GM12878 (cell line): ENCODE measurements around the gene TAF13. TPM values are rescaled to one million over a fixed set of nuclear protein-coding genes. Genes with fewer than 3 reads are reported as not detected.

Experiments used
- ASH2L ChIP-seq: fragments of 300-600, 200-600 bp; sonication (generic); IDR thresholded peaks from 2 replicates; pipeline ENCODE4 v1.6.1; 2017; ENCODE audit warnings: low read depth, mild to moderate bottlenecking, borderline replicate concordance
- ATF7 ChIP-seq: fragments of 450-650 bp; IDR thresholded peaks from 2 replicates; pipeline ENCODE4 v1.6.1; 2016; ENCODE audit warnings: low read depth, mild to moderate bottlenecking
- CBX3 ChIP-seq: fragments of 200-600 bp; sonication (generic); IDR thresholded peaks from 2 replicates; pipeline ENCODE4 v1.6.1; 2016; ENCODE audit warnings: low read depth, borderline replicate concordance
- FOS ChIP-seq: IDR thresholded peaks from 3 replicates; pipeline ENCODE4 v1.6.1; 2011; ENCODE audit warnings: borderline replicate concordance; ENCODE audit not compliant: insufficient read length; ENCODE audit errors: extremely low read depth
- HDGF ChIP-seq: fragments of 450-650 bp; IDR thresholded peaks from 2 replicates; pipeline ENCODE4 v1.6.1; 2016; ENCODE audit warnings: antibody characterized with exemption
- MAX ChIP-seq: IDR thresholded peaks from 2 replicates; pipeline ENCODE4 v1.6.1; 2012; ENCODE audit warnings: low read depth, low read length, improper control_type of control experiment
- MEF2A ChIP-seq: IDR thresholded peaks from 2 replicates; pipeline ENCODE4 v1.6.1; 2011; ENCODE audit warnings: low read depth, mild to moderate bottlenecking, low read length, moderate library complexity; ENCODE audit not compliant: insufficient read depth
- MEF2B ChIP-seq: fragments of 450-650 bp; IDR thresholded peaks from 2 replicates; pipeline ENCODE4 v1.6.1; 2018; ENCODE audit warnings: mild to moderate bottlenecking, moderate library complexity; ENCODE audit not compliant: partially characterized antibody, poor library complexity, severe bottlenecking
- MTA2 ChIP-seq: fragments of 450-650 bp; IDR thresholded peaks from 2 replicates; pipeline ENCODE4 v1.6.1; 2016; ENCODE audit warnings: low read depth, mild to moderate bottlenecking, moderate library complexity
- MYB ChIP-seq: fragments of 150-350 bp; IDR thresholded peaks from 2 replicates; pipeline ENCODE4 v1.6.1; 2014; ENCODE audit warnings: mild to moderate bottlenecking, low read depth, low read length, borderline replicate concordance
- NFYA ChIP-seq: IDR thresholded peaks from 2 replicates; pipeline ENCODE4 v1.6.1; 2011; ENCODE audit warnings: low read depth, mild to moderate bottlenecking, low read length, improper control_type of control experiment, borderline replicate concordance
- NKRF ChIP-seq: fragments of 450-650 bp; conservative IDR thresholded peaks from 2 replicates; pipeline ENCODE4 v1.6.1; 2017; ENCODE audit warnings: mild to moderate bottlenecking, moderate library complexity
- NR2C2 ChIP-seq: IDR thresholded peaks from 2 replicates; pipeline ENCODE4 v1.6.1; 2011; ENCODE audit warnings: borderline replicate concordance, low read depth; ENCODE audit not compliant: control insufficient read depth, insufficient read length
- PAX5 ChIP-seq: IDR thresholded peaks from 2 replicates; pipeline ENCODE4 v1.6.1; 2011; ENCODE audit warnings: low read depth, low read length, borderline replicate concordance
- RBBP5 ChIP-seq: fragments of 200-600 bp; sonication (generic); conservative IDR thresholded peaks from 2 replicates; pipeline ENCODE4 v1.6.1; 2016
- RUNX3 ChIP-seq: IDR thresholded peaks from 2 replicates; pipeline ENCODE4 v1.6.1; 2012; ENCODE audit warnings: low read length, inconsistent platforms
- SIN3A ChIP-seq: IDR thresholded peaks from 2 replicates; pipeline ENCODE4 v1.6.1; 2012; ENCODE audit warnings: low read depth, low read length, improper control_type of control experiment
- SIX5 ChIP-seq: IDR thresholded peaks from 2 replicates; pipeline ENCODE4 v1.6.1; 2011; ENCODE audit warnings: mild to moderate bottlenecking, low read depth, low read length, moderate library complexity; ENCODE audit not compliant: severe bottlenecking
- SMAD1 ChIP-seq: fragments of 450-650 bp; IDR thresholded peaks from 2 replicates; pipeline ENCODE4 v1.6.1; 2018; ENCODE audit warnings: mild to moderate bottlenecking, low read depth; ENCODE audit not compliant: partially characterized antibody
- SREBF1 ChIP-seq: IDR thresholded peaks from 2 replicates; pipeline ENCODE4 v1.6.1; 2012; ENCODE audit warnings: mild to moderate bottlenecking, low read length
- SUZ12 ChIP-seq: fragments of 200-600 bp; sonication (generic); IDR thresholded peaks from one replicate; pipeline ENCODE4 v1.6.1; 2018; ENCODE audit warnings: antibody characterized with exemption, mild to moderate bottlenecking; ENCODE audit not compliant: unreplicated experiment
- TBL1XR1 ChIP-seq: IDR thresholded peaks from 2 replicates; pipeline ENCODE4 v1.6.1; 2012; ENCODE audit warnings: low read depth, low read length, improper control_type of control experiment
- USF1 ChIP-seq: IDR thresholded peaks from 2 replicates; pipeline ENCODE4 v1.6.1; 2011; ENCODE audit warnings: borderline replicate concordance, low read depth, mild to moderate bottlenecking, moderate library complexity, mixed read lengths, low read length; ENCODE audit not compliant: insufficient read depth; ENCODE audit errors: extremely low read length
- ZNF687 ChIP-seq: fragments of 450-650 bp; IDR thresholded peaks from 2 replicates; pipeline ENCODE4 v1.6.1; 2017; ENCODE audit warnings: mild to moderate bottlenecking, moderate library complexity
- polyA plus RNA-seq, 11 experiments: library from polyadenylated mRNA; depleted of rRNA in 4 of 11; unstranded in 6 of 11; stranded (reverse) in 5 of 11; fragments of >200 nt; fragmentation: Nextera tagmentation in 4 of 11; fragmentation: Illumina TruSeq in 1 of 11; extraction: Ambion mirVana in 4 of 11; extraction: Trizol in 1 of 11; gene quantifications; 1 replicate in 1 of 11; 2 replicates in 10 of 11; pipeline versions ENCODE4 v1.2.1 to v1.2.3, GENCODE V29; 2011 to 2016; ENCODE audit warnings: inconsistent platforms in 2 of 11, missing spikeins in 2 of 11, low read depth in 1 of 11
- total RNA-seq, 4 experiments: library from RNA; depleted of rRNA in 3 of 4; stranded (reverse); fragments of >200 nt in 3 of 4; fragmentation: Illumina TruSeq in 1 of 4; extraction: Trizol in 1 of 4; gene quantifications; 2 replicates each; pipeline versions ENCODE4 v1.2.1 to v1.2.3, GENCODE V29; 2013 to 2021

The TAF13 gene
- total and polyA plus RNA-seq, 10 of the 15 experiments (the other 5 are each of a cell fraction or from before 2014, with no cell fraction given), result 8.1 to 30.6 (median 18.0) TPM

- no peak for TF ChIP-seq NR2C2
- no peak for TF ChIP-seq ATF7
- TF ChIP-seq RBBP5, result no peak; the same call in 1 of the 2 replicates
- no peak for TF ChIP-seq CBX3
- peak; percentile 59 for TF ChIP-seq ZNF687
- TF ChIP-seq SIX5, result no peak
- TF ChIP-seq SREBF1, result no peak
- no peak for TF ChIP-seq MTA2
- no peak for TF ChIP-seq SUZ12
- TF ChIP-seq MEF2A, result peak; percentile 44; the same call in 1 of the 2 replicates
- TF ChIP-seq TBL1XR1, result no peak
- TF ChIP-seq RUNX3, result peak; percentile 88
- peak; percentile 25; the same call in 1 of the 2 replicates for TF ChIP-seq PAX5
- peak; percentile 58; the same call in 1 of the 2 replicates for TF ChIP-seq ASH2L
- no peak for TF ChIP-seq SMAD1
- TF ChIP-seq MAX, result no peak
- peak; percentile 87 for TF ChIP-seq SIN3A
- TF ChIP-seq FOS, result no peak
- TF ChIP-seq NFYA, result no peak
- TF ChIP-seq MEF2B, result no peak
- no peak for TF ChIP-seq HDGF
- no peak for TF ChIP-seq MYB
- peak; percentile 18 for TF ChIP-seq USF1
- TF ChIP-seq NKRF, result peak; percentile 94
These were observed 34.0 kb downstream of the TAF13 start, which contains the start of gene WDR47 (continued) for GRCh38 chr1:109041621-109042468.
